Mucosa of stomach (tissue), 1 donor: ENCODE results near the gene ARID3A.

Experiments used
- H3K27me3 ChIP-seq: one replicate; pipeline ENCODE4 v1.7.0; 2013; ENCODE audit warnings: mild to moderate bottlenecking, low read length; ENCODE audit not compliant: control insufficient read depth, insufficient read depth
- H3K36me3 ChIP-seq: one replicate; pipeline ENCODE4 v1.7.0; 2013; ENCODE audit warnings: low read length; ENCODE audit not compliant: control insufficient read depth, insufficient read depth
- H3K4me1 ChIP-seq: one replicate; pipeline ENCODE4 v1.7.0; 2013; ENCODE audit warnings: mild to moderate bottlenecking, low read length; ENCODE audit not compliant: control insufficient read depth, insufficient read depth
- H3K4me3 ChIP-seq: one replicate; pipeline ENCODE4 v1.7.0; 2013; ENCODE audit warnings: low read length
- H3K9ac ChIP-seq: one replicate; pipeline ENCODE4 v1.7.0; 2013; ENCODE audit warnings: mild to moderate bottlenecking, low read length, moderate library complexity
- H3K9me3 ChIP-seq: one replicate; pipeline ENCODE4 v1.7.0; 2013; ENCODE audit warnings: mild to moderate bottlenecking, low read length, moderate library complexity; ENCODE audit not compliant: control insufficient read depth
- donor health status: Pancreatic carcinoma.

Gene ARID3A

GRCh38 chr19:960601-960938 lies 34.7 kb downstream of the ARID3A start:
- no peaks in the 10 kb centered on the region for H3K9me3 ChIP-seq
- H3K4me1 ChIP-seq = peaks cover 13% of the 10 kb centered on the region
- peaks cover 4% of the 10 kb centered on the region for H3K27me3 ChIP-seq
- H3K36me3 ChIP-seq = no peaks in the 10 kb centered on the region
- H3K4me3 ChIP-seq = no peak overlapping the region
- H3K9ac ChIP-seq = no peak overlapping the region

GRCh38 chr19:961866-962620 lies 36.2 kb downstream of the ARID3A start:
- peaks cover 13% of the 10 kb centered on the region for H3K4me1 ChIP-seq
- no peak overlapping the region for H3K4me3 ChIP-seq
- no peaks in the 10 kb centered on the region for H3K36me3 ChIP-seq
- H3K27me3 ChIP-seq = no peaks in the 10 kb centered on the region
- no peaks in the 10 kb centered on the region for H3K9me3 ChIP-seq
- H3K9ac ChIP-seq = no peak overlapping the region

- Histone ChIP-seq H3K9ac (no peak overlapping the region), H3K4me3 (no peak overlapping the region), H3K9me3 (no peaks in the 10 kb centered on the region), H3K36me3 (no peaks in the 10 kb centered on the region), H3K27me3 (no peaks in the 10 kb centered on the region), H3K4me1 (peaks cover 13% of the 10 kb centered on the region)
Measured at GRCh38 chr19:962683-963400, 37.0 kb downstream of the ARID3A start.

- Histone ChIP-seq H3K36me3 (no peaks in the 10 kb centered on the region), H3K9ac (no peak overlapping the region), H3K4me1 (peaks cover 13% of the 10 kb centered on the region), H3K4me3 (no peak overlapping the region), H3K9me3 (no peaks in the 10 kb centered on the region), H3K27me3 (no peaks in the 10 kb centered on the region)
Measured at GRCh38 chr19:963486-963951, 37.7 kb downstream of the ARID3A start.

- Histone ChIP-seq H3K4me3 (no peak overlapping the region), H3K9me3 (no peaks in the 10 kb centered on the region), H3K4me1 (peaks cover 9% of the 10 kb centered on the region), H3K36me3 (no peaks in the 10 kb centered on the region), H3K9ac (no peak overlapping the region), H3K27me3 (no peaks in the 10 kb centered on the region)
Measured at GRCh38 chr19:964116-964520, 38.3 kb downstream of the ARID3A start.

GRCh38 chr19:964761-965694 lies 39.2 kb downstream of the ARID3A start:
- Histone ChIP-seq H3K36me3 (no peaks in the 10 kb centered on the region), H3K4me3 (no peak overlapping the region), H3K9ac (no peak overlapping the region)

GRCh38 chr19:966485-967088 lies 40.8 kb downstream of the ARID3A start:
- Histone ChIP-seq H3K4me1 (peaks cover 5% of the 10 kb centered on the region), H3K4me3 (no peak overlapping the region), H3K27me3 (no peaks in the 10 kb centered on the region), H3K36me3 (peaks cover 4% of the 10 kb centered on the region), H3K9ac (no peak overlapping the region), H3K9me3 (no peaks in the 10 kb centered on the region)

More at GRCh38 chr19:964761-965694, 39.2 kb downstream of the ARID3A start:
- H3K9me3 ChIP-seq = no peaks in the 10 kb centered on the region
- H3K4me1 ChIP-seq = peaks cover 5% of the 10 kb centered on the region
- H3K27me3 ChIP-seq = no peaks in the 10 kb centered on the region

- no peaks in the 10 kb centered on the region for H3K4me1 ChIP-seq
- no peak overlapping the region for H3K4me3 ChIP-seq
- peaks cover 4% of the 10 kb centered on the region for H3K36me3 ChIP-seq
- H3K27me3 ChIP-seq = no peaks in the 10 kb centered on the region
- no peaks in the 10 kb centered on the region for H3K9me3 ChIP-seq
- no peak overlapping the region for H3K9ac ChIP-seq
Measured at GRCh38 chr19:970695-971094, 44.9 kb downstream of the ARID3A start.

- no peak overlapping the region for H3K9ac ChIP-seq
- no peaks in the 10 kb centered on the region for H3K4me1 ChIP-seq
- no peaks in the 10 kb centered on the region for H3K9me3 ChIP-seq
- no peak overlapping the region for H3K4me3 ChIP-seq
- H3K27me3 ChIP-seq = no peaks in the 10 kb centered on the region
- peaks cover 4% of the 10 kb centered on the region for H3K36me3 ChIP-seq
Measured at GRCh38 chr19:971795-972194, 46.0 kb downstream of the ARID3A start.

- H3K4me3 ChIP-seq = no peak overlapping the region
- H3K9me3 ChIP-seq = no peaks in the 10 kb centered on the region
- peaks cover 4% of the 10 kb centered on the region for H3K36me3 ChIP-seq
- no peaks in the 10 kb centered on the region for H3K27me3 ChIP-seq
- H3K4me1 ChIP-seq = no peaks in the 10 kb centered on the region
- H3K9ac ChIP-seq = no peak overlapping the region
Measured at GRCh38 chr19:972281-972680, 46.4 kb downstream of the ARID3A start.

- H3K4me3 ChIP-seq = no peak overlapping the region
- no peak overlapping the region for H3K9ac ChIP-seq
- H3K27me3 ChIP-seq = no peaks in the 10 kb centered on the region
- no peaks in the 10 kb centered on the region for H3K4me1 ChIP-seq
- H3K36me3 ChIP-seq = peaks cover 4% of the 10 kb centered on the region
- no peaks in the 10 kb centered on the region for H3K9me3 ChIP-seq
Measured at GRCh38 chr19:973726-974563, 48.1 kb downstream of the ARID3A start.
